H9 (cell line): ENCODE data around the gene MYOF. TPM values are rescaled to one million over a fixed set of nuclear protein-coding genes. Genes with fewer than 3 reads are reported as not detected.

Experiments
- DNase-seq: peaks from one replicate; pipeline ENCODE4 v3.0.0-alpha.2; 2017
- H2AFZ ChIP-seq: one replicate; pipeline ENCODE4 v1.6.1; 2013; ENCODE audit warnings: mild to moderate bottlenecking, low read length, control low read depth, moderate library complexity
- H2AK5ac ChIP-seq: 2 replicates; pipeline ENCODE4 v1.6.1; 2013; ENCODE audit warnings: low read length, control low read depth, mixed read lengths; ENCODE audit not compliant: insufficient read length
- H2BK120ac ChIP-seq: one replicate; pipeline ENCODE4 v1.6.1; 2013; ENCODE audit warnings: low read depth, mild to moderate bottlenecking, low read length, control low read depth, inconsistent platforms; ENCODE audit not compliant: poor library complexity, severe bottlenecking
- H2BK12ac ChIP-seq: 2 replicates; pipeline ENCODE4 v1.6.1; 2013; ENCODE audit warnings: low read length, control low read depth, mixed read lengths, low read depth; ENCODE audit not compliant: insufficient read length
- H2BK15ac ChIP-seq: 2 replicates; pipeline ENCODE4 v1.6.1; 2013; ENCODE audit warnings: low read depth, low read length, control low read depth
- H2BK20ac ChIP-seq: one replicate; pipeline ENCODE4 v1.6.1; 2013; ENCODE audit warnings: low read depth, mild to moderate bottlenecking, low read length, control low read depth, inconsistent platforms; ENCODE audit not compliant: poor library complexity, severe bottlenecking
- H2BK5ac ChIP-seq: 2 replicates; pipeline ENCODE4 v1.6.1; 2013; ENCODE audit warnings: low read length, control low read depth, mixed read lengths; ENCODE audit not compliant: insufficient read length
- H3K14ac ChIP-seq: 2 replicates; pipeline ENCODE4 v1.6.1; 2013; ENCODE audit warnings: low read length, control low read depth; ENCODE audit not compliant: insufficient read depth
- H3K18ac ChIP-seq: 2 replicates; pipeline ENCODE4 v1.6.1; 2013; ENCODE audit warnings: low read depth, mild to moderate bottlenecking, mixed read lengths, low read length, control low read depth; ENCODE audit not compliant: insufficient read length
- H3K23ac ChIP-seq: 2 replicates; pipeline ENCODE4 v1.6.1; 2013; ENCODE audit warnings: low read length, control low read depth, mixed read lengths, low read depth; ENCODE audit not compliant: insufficient read length
- H3K23me2 ChIP-seq: 2 replicates; pipeline ENCODE4 v1.6.1; 2013; ENCODE audit warnings: low read depth, mild to moderate bottlenecking, mixed read lengths, low read length, control low read depth; ENCODE audit not compliant: insufficient read length, poor library complexity, severe bottlenecking
- H3K27ac ChIP-seq: 2 replicates; pipeline ENCODE4 v1.5.1; 2013; ENCODE audit warnings: low read length, control low read depth, mixed read lengths, low read depth; ENCODE audit not compliant: insufficient read length
- H3K27me3 ChIP-seq: 2 replicates; pipeline ENCODE4 v1.6.1; 2013; ENCODE audit warnings: low read length, control low read depth, inconsistent platforms; ENCODE audit not compliant: insufficient read depth
- H3K4ac ChIP-seq: 2 replicates; pipeline ENCODE4 v1.6.1; 2013; ENCODE audit warnings: low read depth, mild to moderate bottlenecking, control low read depth, inconsistent platforms, low read length, moderate library complexity
- H3K4me1 ChIP-seq: 2 replicates; pipeline ENCODE4 v1.6.1; 2013; ENCODE audit warnings: low read length, control low read depth, inconsistent platforms; ENCODE audit not compliant: insufficient read depth
- H3K4me2 ChIP-seq: 2 replicates; pipeline ENCODE4 v1.6.1; 2013; ENCODE audit warnings: low read length, control low read depth, mixed read lengths; ENCODE audit not compliant: insufficient read length, insufficient read depth
- H3K56ac ChIP-seq: 2 replicates; pipeline ENCODE4 v1.6.1; 2013; ENCODE audit warnings: low read depth, mild to moderate bottlenecking, mixed read lengths, low read length, control low read depth; ENCODE audit not compliant: insufficient read length
- H3K79me1 ChIP-seq: 2 replicates; pipeline ENCODE4 v1.6.1; 2013; ENCODE audit warnings: low read depth, mild to moderate bottlenecking, moderate library complexity, low read length, control low read depth, inconsistent platforms; ENCODE audit not compliant: insufficient read depth, poor library complexity, severe bottlenecking
- H3K79me2 ChIP-seq: 2 replicates; pipeline ENCODE4 v1.6.1; 2013; ENCODE audit warnings: low read length, control low read depth, inconsistent platforms; ENCODE audit not compliant: insufficient read depth
- H3K9ac ChIP-seq: 2 replicates; pipeline ENCODE4 v1.6.1; 2013; ENCODE audit warnings: low read length, control low read depth, mixed read lengths; ENCODE audit not compliant: insufficient read length; ENCODE audit errors: extremely low read depth
- H3K9me3 ChIP-seq: one replicate; pipeline ENCODE4 v1.6.1; 2013; ENCODE audit warnings: low read depth, low read length, inconsistent platforms; ENCODE audit not compliant: control insufficient read depth
- H3T11ph ChIP-seq: one replicate; pipeline ENCODE4 v1.6.1; 2013; ENCODE audit warnings: mild to moderate bottlenecking, low read length, control low read depth, inconsistent platforms
- H4K20me1 ChIP-seq: one replicate; pipeline ENCODE4 v1.6.1; 2013; ENCODE audit not compliant: control insufficient read depth, insufficient read length, insufficient read depth
- H4K5ac ChIP-seq: 2 replicates; pipeline ENCODE4 v1.6.1; 2013; ENCODE audit warnings: low read depth, mild to moderate bottlenecking, mixed read lengths, low read length, control low read depth; ENCODE audit not compliant: insufficient read length
- H4K8ac ChIP-seq: replicated peaks from 2 replicates; pipeline ENCODE4 v1.6.1; 2013; ENCODE audit warnings: low read length, control low read depth, mixed read lengths, low read depth; ENCODE audit not compliant: insufficient read length
- H4K91ac ChIP-seq: 2 replicates; pipeline ENCODE4 v1.6.1; 2013; ENCODE audit warnings: low read depth, mild to moderate bottlenecking, moderate library complexity, mixed read lengths, low read length, control low read depth; ENCODE audit not compliant: insufficient read length
- H3K27ac Mint-ChIP-seq, 3 experiments: 2 replicates in 2 of 3; 3 replicates in 1 of 3; pipeline ENCODE4 v1.8.0; 2020 to 2021; ENCODE audit warnings: mixed read lengths in 3 of 3, mild to moderate bottlenecking in 1 of 3, moderate library complexity in 1 of 3
- H3K27me3 Mint-ChIP-seq: 2 replicates; pipeline ENCODE4 v1.8.0; 2021; ENCODE audit warnings: low read depth, mild to moderate bottlenecking, moderate library complexity, mixed read lengths
- H3K36me3 Mint-ChIP-seq, 3 experiments: 2 replicates in 2 of 3; 3 replicates in 1 of 3; pipeline ENCODE4 v1.8.0; 2020 to 2021; ENCODE audit warnings: low read depth in 3 of 3, mixed read lengths in 3 of 3; ENCODE audit not compliant: insufficient read depth in 1 of 3
- H3K4me1 Mint-ChIP-seq, 2 experiments: 2 replicates each; pipeline ENCODE4 v1.8.0; 2020; ENCODE audit warnings: mixed read lengths in 2 of 2
- H3K4me3 Mint-ChIP-seq, 2 experiments: 2 replicates in 1 of 2; 3 replicates in 1 of 2; pipeline ENCODE4 v1.8.0; 2020 to 2021; ENCODE audit warnings: mild to moderate bottlenecking in 2 of 2, mixed read lengths in 2 of 2, moderate library complexity in 1 of 2
- H3K9me3 Mint-ChIP-seq, 2 experiments: 2 replicates in 1 of 2; 3 replicates in 1 of 2; pipeline ENCODE4 v1.8.0; 2020; ENCODE audit warnings: mild to moderate bottlenecking in 2 of 2, mixed read lengths in 2 of 2, moderate library complexity in 1 of 2
- CTCF ChIP-seq: fragments of 200-600 bp; sonication (generic); conservative IDR thresholded peaks from 3 replicates; pipeline ENCODE4 v1.8.0; 2021; ENCODE audit warnings: antibody characterized with exemption, mild to moderate bottlenecking
- WGBS: extraction: QIAGEN DNeasy Blood & Tissue Kit; methylation state at CpG from one replicate; pipeline ENCODE4 v1.1.7; 2013; ENCODE audit warnings: missing lambda C conversion rate, low lambda C conversion rate, mixed read lengths; ENCODE audit not compliant: insufficient read length; ENCODE audit errors: extremely low coverage; 5-methylcytosine and 5-hydroxymethylcytosine counted together
- total RNA-seq: library from RNA; stranded (reverse); gene quantifications from 2 replicates; pipeline ENCODE4 v1.2.1, GENCODE V29; 2021

MYOF gene
- total RNA-seq, 1 experiment from 2014 or later: 2.8 TPM

DNA sequence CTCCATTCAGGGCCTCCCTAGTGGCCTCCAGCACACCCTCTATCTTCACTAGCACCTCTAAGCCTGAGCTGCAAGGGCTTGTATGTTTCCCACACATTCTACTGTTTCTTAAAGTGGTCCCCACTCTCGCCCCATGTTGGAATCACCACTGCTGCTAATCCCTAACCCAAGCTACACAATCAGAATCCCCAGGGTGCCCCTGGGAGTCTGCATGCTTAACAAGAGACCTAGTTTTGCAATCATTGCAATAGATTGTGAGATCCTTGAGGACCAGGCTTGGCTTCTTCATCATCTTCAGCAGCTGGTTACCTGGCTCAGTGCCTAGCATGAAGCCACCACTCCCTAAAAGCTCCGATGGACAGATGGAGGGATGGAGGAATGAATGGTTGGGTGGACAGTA lies 113.9 kb downstream of the MYOF start:
- Mint-ChIP-seq H3K36me3 (peaks cover 0 to 2% (median 1%) of the 10 kb centered on the region in 3 experiments; a peak in 3 of 7 replicates), H3K9me3 (peaks cover 0 to 2% of the 10 kb centered on the region in 2 experiments; a peak in 2 of 5 replicates), H3K4me3 (no peak overlapping the region), H3K4me1 (peaks cover 17 to 27% of the 10 kb centered on the region in 2 experiments), H3K27me3 (no peaks in the 10 kb centered on the region), H3K27ac (no peak overlapping the region)
- no peak overlapping the region for H2BK5ac ChIP-seq
- no peak overlapping the region for H3T11ph ChIP-seq
- H3K9ac ChIP-seq: no peak overlapping the region
- H2BK12ac ChIP-seq: no peak overlapping the region
- no peak overlapping the region for H3K56ac ChIP-seq
- no peak overlapping the region for H2AK5ac ChIP-seq
- H2BK20ac ChIP-seq: no peak overlapping the region
- no peak overlapping the region for H4K91ac ChIP-seq
- no peaks in the 10 kb centered on the region for H3K9me3 ChIP-seq
- H4K5ac ChIP-seq: no peak overlapping the region
- H3K23me2 ChIP-seq: no peaks in the 10 kb centered on the region
- no peaks in the 10 kb centered on the region for H4K20me1 ChIP-seq
- H3K14ac ChIP-seq: no peak overlapping the region
- peaks cover 4% of the 10 kb centered on the region; the same call in 1 of the 2 replicates for H3K4me1 ChIP-seq
- no peak overlapping the region for H3K18ac ChIP-seq
- no peak overlapping the region for H2BK15ac ChIP-seq
- no peak overlapping the region for H3K23ac ChIP-seq
- H3K27ac ChIP-seq: no peak overlapping the region
- H3K4ac ChIP-seq: no peak overlapping the region
- no peaks in the 10 kb centered on the region for H3K27me3 ChIP-seq
- no peaks in the 10 kb centered on the region for H3K79me1 ChIP-seq
- H3K79me2 ChIP-seq: no peaks in the 10 kb centered on the region
- no peak overlapping the region for H2BK120ac ChIP-seq
- H3K4me2 ChIP-seq: no peak overlapping the region
- H4K8ac ChIP-seq: no peak overlapping the region
- H2AFZ ChIP-seq: no peak overlapping the region
- no CpG with 5 or more reads among the region's 2 CpGs for WGBS
- TF ChIP-seq CTCF: no peak
- no peak for DNase-seq
